ENCODE data around the gene PRG2. TPM values are rescaled to one million over a fixed set of nuclear protein-coding genes. Genes with fewer than 3 reads are reported as not detected.

PRG2 gene
- total RNA-seq, 1 donor from 2014 or later: not detected

GRCh38 chr11:57416436-57416835 is 26.0 kb upstream of the PRG2 start:
- no peak overlapping the region for H3K27ac Mint-ChIP-seq (ENCODE audit: unreplicated experiment)

GRCh38 chr11:57414612-57415212 is 24.3 kb upstream of the PRG2 start:
- peaks cover 21% of the 10 kb centered on the region for H3K36me3 Mint-ChIP-seq (ENCODE audit: unreplicated experiment)
- H3K4me1 Mint-ChIP-seq (ENCODE audit: unreplicated experiment): no peaks in the 10 kb centered on the region
- no peaks in the 10 kb centered on the region for H3K9me3 Mint-ChIP-seq (ENCODE audit: unreplicated experiment)
- H3K27me3 Mint-ChIP-seq (ENCODE audit: unreplicated experiment): no peaks in the 10 kb centered on the region
- H3K4me3 Mint-ChIP-seq (ENCODE audit: unreplicated experiment): no peak overlapping the region
- no peak overlapping the region for H3K27ac Mint-ChIP-seq (ENCODE audit: unreplicated experiment)
- DNase-seq (ENCODE audit: extremely low spot score, unreplicated experiment): no peak
- TF ChIP-seq, protein P1, sequence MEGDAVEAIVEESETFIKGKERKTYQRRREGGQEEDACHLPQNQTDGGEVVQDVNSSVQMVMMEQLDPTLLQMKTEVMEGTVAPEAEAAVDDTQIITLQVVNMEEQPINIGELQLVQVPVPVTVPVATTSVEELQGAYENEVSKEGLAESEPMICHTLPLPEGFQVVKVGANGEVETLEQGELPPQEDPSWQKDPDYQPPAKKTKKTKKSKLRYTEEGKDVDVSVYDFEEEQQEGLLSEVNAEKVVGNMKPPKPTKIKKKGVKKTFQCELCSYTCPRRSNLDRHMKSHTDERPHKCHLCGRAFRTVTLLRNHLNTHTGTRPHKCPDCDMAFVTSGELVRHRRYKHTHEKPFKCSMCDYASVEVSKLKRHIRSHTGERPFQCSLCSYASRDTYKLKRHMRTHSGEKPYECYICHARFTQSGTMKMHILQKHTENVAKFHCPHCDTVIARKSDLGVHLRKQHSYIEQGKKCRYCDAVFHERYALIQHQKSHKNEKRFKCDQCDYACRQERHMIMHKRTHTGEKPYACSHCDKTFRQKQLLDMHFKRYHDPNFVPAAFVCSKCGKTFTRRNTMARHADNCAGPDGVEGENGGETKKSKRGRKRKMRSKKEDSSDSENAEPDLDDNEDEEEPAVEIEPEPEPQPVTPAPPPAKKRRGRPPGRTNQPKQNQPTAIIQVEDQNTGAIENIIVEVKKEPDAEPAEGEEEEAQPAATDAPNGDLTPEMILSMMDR (IDR thresholded peaks at IDR 0.05): no peak

More at GRCh38 chr11:57416436-57416835, 26.0 kb upstream of the PRG2 start:
- H3K27me3 Mint-ChIP-seq (ENCODE audit: unreplicated experiment): no peaks in the 10 kb centered on the region
- DNase-seq (ENCODE audit: extremely low spot score, unreplicated experiment): no peak
- no peaks in the 10 kb centered on the region for H3K4me1 Mint-ChIP-seq (ENCODE audit: unreplicated experiment)
- no peak overlapping the region for H3K4me3 Mint-ChIP-seq (ENCODE audit: unreplicated experiment)
- H3K9me3 Mint-ChIP-seq (ENCODE audit: unreplicated experiment): no peaks in the 10 kb centered on the region
- peaks cover 21% of the 10 kb centered on the region for H3K36me3 Mint-ChIP-seq (ENCODE audit: unreplicated experiment)
- TF ChIP-seq, protein P1 (IDR thresholded peaks at IDR 0.05): no peak

DNA sequence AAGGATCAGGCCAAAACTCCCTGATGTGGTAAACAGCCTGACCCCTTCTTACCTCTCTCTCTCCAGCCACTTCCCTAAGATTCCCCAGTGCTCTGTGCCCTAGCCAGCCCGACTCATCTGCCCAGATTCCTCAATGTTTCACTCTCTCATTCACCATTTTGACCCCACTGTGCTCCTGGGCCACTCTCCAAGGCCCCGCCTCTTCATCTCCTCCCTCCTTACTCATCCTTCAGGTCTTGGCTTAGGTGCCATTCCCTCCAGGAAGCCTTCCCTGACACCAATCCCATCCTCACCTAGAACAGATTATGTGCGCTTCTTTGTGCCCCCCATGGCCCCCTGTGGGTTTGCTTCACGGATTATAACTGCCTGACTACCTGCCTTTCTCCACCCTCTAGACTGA is 23.2 kb upstream of the PRG2 start:
- Mint-ChIP-seq H3K4me3 (ENCODE audit: unreplicated experiment) (no peak overlapping the region), H3K9me3 (ENCODE audit: unreplicated experiment) (no peaks in the 10 kb centered on the region), H3K36me3 (ENCODE audit: unreplicated experiment) (peaks cover 21% of the 10 kb centered on the region), H3K27ac (ENCODE audit: unreplicated experiment) (no peak overlapping the region), H3K4me1 (ENCODE audit: unreplicated experiment) (no peaks in the 10 kb centered on the region), H3K27me3 (ENCODE audit: unreplicated experiment) (no peaks in the 10 kb centered on the region)
- TF ChIP-seq, protein P1 (IDR thresholded peaks at IDR 0.05): no peak
- DNase-seq (ENCODE audit: extremely low spot score, unreplicated experiment): no peak

DNA sequence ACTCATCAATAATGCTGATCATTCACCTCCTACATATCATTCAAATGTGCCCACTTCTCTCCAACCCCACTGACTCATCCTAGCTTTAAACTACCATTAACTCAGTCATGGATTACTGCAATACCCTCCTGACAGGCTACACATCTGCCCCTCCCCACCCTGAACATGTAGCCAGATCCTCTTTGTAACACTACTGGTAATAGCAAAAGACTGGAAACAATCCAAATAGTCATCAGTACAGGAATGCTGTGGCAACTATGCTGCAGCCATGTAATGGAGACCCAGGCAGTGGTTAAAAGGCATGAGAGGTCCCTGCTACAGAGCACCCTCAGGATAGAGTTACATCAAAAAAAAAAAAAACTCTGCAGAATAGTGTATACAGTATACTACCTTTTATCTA is 19.8 kb upstream of the PRG2 start:
- Mint-ChIP-seq H3K9me3 (ENCODE audit: unreplicated experiment) (no peaks in the 10 kb centered on the region), H3K4me3 (ENCODE audit: unreplicated experiment) (no peak overlapping the region), H3K27me3 (ENCODE audit: unreplicated experiment) (no peaks in the 10 kb centered on the region), H3K4me1 (ENCODE audit: unreplicated experiment) (no peaks in the 10 kb centered on the region), H3K27ac (ENCODE audit: unreplicated experiment) (no peak overlapping the region), H3K36me3 (ENCODE audit: unreplicated experiment) (peaks cover 18% of the 10 kb centered on the region)
- TF ChIP-seq, protein P1 (IDR thresholded peaks at IDR 0.05): no peak
- DNase-seq (ENCODE audit: extremely low spot score, unreplicated experiment): no peak

GRCh38 chr11:57409321-57410100 is 19.1 kb upstream of the PRG2 start:
- no peaks in the 10 kb centered on the region for H3K4me1 Mint-ChIP-seq (ENCODE audit: unreplicated experiment)
- no peaks in the 10 kb centered on the region for H3K27me3 Mint-ChIP-seq (ENCODE audit: unreplicated experiment)

More at GRCh38 chr11:57409321-57410100, 19.1 kb upstream of the PRG2 start:
- Mint-ChIP-seq H3K36me3 (ENCODE audit: unreplicated experiment) (peaks cover 18% of the 10 kb centered on the region), H3K4me3 (ENCODE audit: unreplicated experiment) (no peak overlapping the region), H3K9me3 (ENCODE audit: unreplicated experiment) (no peaks in the 10 kb centered on the region), H3K27ac (ENCODE audit: unreplicated experiment) (no peak overlapping the region)
- DNase-seq (ENCODE audit: extremely low spot score, unreplicated experiment): no peak
- TF ChIP-seq, protein P1 (IDR thresholded peaks at IDR 0.05): no peak
